H1 (cell line): ENCODE data around the gene SPON2. TPM values are rescaled to one million over a fixed set of nuclear protein-coding genes. Genes with fewer than 3 reads are reported as not detected.

Source experiments
- CHD7 ChIP-seq: fragments of 300-600 bp; sonication (generic); IDR thresholded peaks from 2 replicates; pipeline ENCODE4 v1.7.1; 2012; ENCODE audit warnings: low read length, moderate library complexity, mild to moderate bottlenecking, inconsistent platforms; ENCODE audit not compliant: insufficient replicate concordance
- GTF2F1 ChIP-seq: IDR thresholded peaks from 2 replicates; pipeline ENCODE4 v1.6.1; 2012; ENCODE audit warnings: low read depth, low read length, improper control_type of control experiment, borderline replicate concordance
- HDAC2 ChIP-seq, 2 experiments: fragments of 300-600 bp in 1 of 2; sonication (generic) in 1 of 2; IDR thresholded peaks; 2 replicates each; pipeline ENCODE4 v1.6.1; 2011 to 2012; ENCODE audit warnings: low read depth in 2 of 2, low read length in 2 of 2, mild to moderate bottlenecking in 2 of 2, moderate library complexity in 2 of 2, borderline replicate concordance in 1 of 2, inconsistent platforms in 1 of 2
- polyA plus RNA-seq, 7 experiments: library from polyadenylated mRNA; depleted of rRNA in 3 of 7; stranded (reverse) in 5 of 7; unstranded in 2 of 7; fragments of >200 nt in 5 of 7; fragments of 200-250 nt in 2 of 7; gene quantifications; 1 replicate in 5 of 7; 2 replicates in 1 of 7; 4 replicates in 1 of 7; pipeline versions ENCODE4 v1.2.1 to v1.2.3, GENCODE V29; 2011 to 2013; ENCODE audit warnings: missing spikeins in 2 of 7, mixed read lengths in 2 of 7
- total RNA-seq: library from RNA; stranded (reverse); fragmentation: NEBNext Ultra II Directional; extraction: Animal tissue kit (Norgen Biotek cat#: 25700); gene quantifications from 2 replicates; pipeline ENCODE4 v1.2.1, GENCODE V29; 2021

SPON2 gene
- total and polyA plus RNA-seq, 2 of the 8 experiments (the other 6 are each of a cell fraction or from before 2014, with no cell fraction given) = 2.8 to 3.2 TPM

GRCh38 chr4:1179976-1180375, 7.6 kb upstream of the SPON2 start (continued):
- TF ChIP-seq HDAC2 (IDR thresholded peaks at IDR 0.05; ENCODE audit: borderline replicate concordance in 1 of 2, low read depth in 2 of 2, low read length in 2 of 2) (no peak), GTF2F1 (no peak), CHD7 (no peak)
- TF ChIP-seq, all 59 proteins: peak for 0
